ENCODE results near the gene DLL3. TPM values are rescaled to one million over a fixed set of nuclear protein-coding genes. Genes with fewer than 3 reads are reported as not detected.

The DLL3 gene
- total RNA-seq, 1 donor from 2014 or later: 4.7 TPM

GRCh38 chr19:39554701-39555311 lies 56.1 kb downstream of the DLL3 start:
- DNase-seq (ENCODE audit: low read depth): no peak
- Histone ChIP-seq H3K27me3 (ENCODE audit: control insufficient read depth, insufficient read depth, low read length) (no peaks in the 10 kb centered on the region), H3K36me3 (ENCODE audit: control insufficient read depth, insufficient read depth, low read length) (no peaks in the 10 kb centered on the region), H3K4me3 (ENCODE audit: low read depth, low read length) (no peak overlapping the region)
- no peak for TF ChIP-seq CTCF (IDR thresholded peaks at IDR 0.05; ENCODE audit: insufficient read depth, low read length, poor library complexity, severe bottlenecking)

GRCh38 chr19:39555883-39556282 lies 57.1 kb downstream of the DLL3 start:
- Histone ChIP-seq H3K36me3 (ENCODE audit: control insufficient read depth, insufficient read depth, low read length) (no peaks in the 10 kb centered on the region), H3K4me3 (ENCODE audit: low read depth, low read length) (no peak overlapping the region), H3K27me3 (ENCODE audit: control insufficient read depth, insufficient read depth, low read length) (no peaks in the 10 kb centered on the region)
- TF ChIP-seq CTCF (IDR thresholded peaks at IDR 0.05; ENCODE audit: insufficient read depth, low read length, poor library complexity, severe bottlenecking): no peak
- DNase-seq (ENCODE audit: low read depth): no peak

Other genes with a start within 250 kb of the DLL3 start
- not detected in 2 replicates for gene IFNL2, start 230.6 kb upstream of the DLL3 start, total RNA-seq
- gene IFNL1, start 202.5 kb upstream of the DLL3 start, total RNA-seq: not detected in 2 replicates
- 0.07 and 0.46 TPM in 2 replicates for gene LRFN1, start 178.1 kb upstream of the DLL3 start, total RNA-seq
- gene GMFG, start 162.9 kb upstream of the DLL3 start, total RNA-seq: not detected in 2 replicates
- gene SAMD4B, start 156.5 kb upstream of the DLL3 start, total RNA-seq: 123 and 133 TPM in 2 replicates
- 37.8 and 44.6 TPM in 2 replicates for gene PAF1, start 107.8 kb upstream of the DLL3 start, total RNA-seq
- gene MED29, start 107.6 kb upstream of the DLL3 start, total RNA-seq: 22.8 and 28.6 TPM in 2 replicates
- 7.5 and 12.4 TPM in 2 replicates for gene ZFP36, start 92.1 kb upstream of the DLL3 start, total RNA-seq
- 22.8 and 46.9 TPM in 2 replicates for gene PLEKHG2, start 86.3 kb upstream of the DLL3 start, total RNA-seq
- gene RPS16, start 63.0 kb upstream of the DLL3 start, total RNA-seq: 1,721 and 2,288 TPM in 2 replicates
- 106 and 121 TPM in 2 replicates for gene SUPT5H, start 53.4 kb upstream of the DLL3 start, total RNA-seq
- gene TIMM50, start 18.1 kb upstream of the DLL3 start, total RNA-seq: 89.0 and 94.3 TPM in 2 replicates
- gene SELENOV, start 16.2 kb downstream of the DLL3 start, total RNA-seq: 0.27 and 0.42 TPM in 2 replicates
- gene EID2B, start 33.9 kb downstream of the DLL3 start, total RNA-seq: 1.3 and 3.1 TPM in 2 replicates
- 11.6 and 14.4 TPM in 2 replicates for gene EID2, start 41.2 kb downstream of the DLL3 start, total RNA-seq
- not detected in 2 replicates for gene LGALS13, start 103.6 kb downstream of the DLL3 start, total RNA-seq
- not detected in 2 replicates for gene LGALS16, start 157.0 kb downstream of the DLL3 start, total RNA-seq
- gene LGALS14, start 205.5 kb downstream of the DLL3 start, total RNA-seq: not detected in 2 replicates
- gene CLC, start 239.1 kb downstream of the DLL3 start, total RNA-seq: not detected in 2 replicates

Measured in kidney epithelial cell (primary cell).